Measurements from ENCODE around the gene CCDC97. TPM values are rescaled to one million over a fixed set of nuclear protein-coding genes. Genes with fewer than 3 reads are reported as not detected.

CCDC97 gene
- total RNA-seq, 1 experiment from 2014 or later: 39.4 TPM

DNA sequence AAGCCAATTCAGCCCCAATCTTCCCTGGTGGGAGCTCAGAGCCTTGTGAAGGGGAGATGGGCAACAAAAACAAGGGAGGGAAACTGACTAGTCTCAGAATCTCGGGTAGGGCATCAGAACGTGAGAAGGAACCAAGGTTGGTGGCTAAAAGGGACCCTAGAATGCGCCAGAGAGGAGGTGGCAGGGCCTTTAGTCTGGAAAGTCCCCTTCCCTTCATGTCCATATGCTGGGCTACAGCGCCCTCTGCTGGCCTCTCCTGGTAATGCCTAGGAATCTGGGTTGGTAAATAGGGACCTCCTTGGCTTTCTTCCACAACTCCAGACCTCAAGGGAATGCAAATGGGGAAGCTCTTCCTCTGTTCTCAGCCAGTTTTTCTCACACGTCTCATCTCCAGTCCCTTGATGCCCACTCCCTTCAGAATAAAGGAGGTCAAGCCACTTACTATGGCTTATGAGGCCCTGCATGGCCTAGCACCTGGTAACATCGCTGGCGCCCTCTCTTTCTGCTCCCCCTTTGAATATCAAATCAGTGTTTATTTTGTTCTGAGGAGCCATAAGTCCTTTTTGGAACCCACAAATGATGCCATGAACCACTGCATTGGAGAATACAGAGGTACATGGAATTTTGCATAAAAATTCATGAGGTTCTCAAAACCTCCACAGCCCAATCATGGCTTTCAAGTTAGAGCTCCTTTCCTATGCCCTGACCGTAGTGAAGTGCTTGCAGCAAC is 1.4 kb upstream of the CCDC97 start:
- H3K27me3 ChIP-seq (ENCODE audit: insufficient read depth, low read length): no peaks in the 10 kb centered on the region
- peaks cover 20 to 33% of the 10 kb centered on the region in 2 experiments for H3K4me1 Mint-ChIP-seq
- no peak overlapping the region for H3K9ac ChIP-seq (ENCODE audit: extremely low read depth, insufficient read length, low read length)
- peaks cover 0 to 3% of the 10 kb centered on the region in 2 experiments; a peak in 1 of 5 replicates for H3K9me3 Mint-ChIP-seq
- peak; percentile 93 for DNase-seq
- H3K4me1 ChIP-seq (ENCODE audit: insufficient read depth, low read length): no peaks in the 10 kb centered on the region
- TF ChIP-seq, protein P1, sequence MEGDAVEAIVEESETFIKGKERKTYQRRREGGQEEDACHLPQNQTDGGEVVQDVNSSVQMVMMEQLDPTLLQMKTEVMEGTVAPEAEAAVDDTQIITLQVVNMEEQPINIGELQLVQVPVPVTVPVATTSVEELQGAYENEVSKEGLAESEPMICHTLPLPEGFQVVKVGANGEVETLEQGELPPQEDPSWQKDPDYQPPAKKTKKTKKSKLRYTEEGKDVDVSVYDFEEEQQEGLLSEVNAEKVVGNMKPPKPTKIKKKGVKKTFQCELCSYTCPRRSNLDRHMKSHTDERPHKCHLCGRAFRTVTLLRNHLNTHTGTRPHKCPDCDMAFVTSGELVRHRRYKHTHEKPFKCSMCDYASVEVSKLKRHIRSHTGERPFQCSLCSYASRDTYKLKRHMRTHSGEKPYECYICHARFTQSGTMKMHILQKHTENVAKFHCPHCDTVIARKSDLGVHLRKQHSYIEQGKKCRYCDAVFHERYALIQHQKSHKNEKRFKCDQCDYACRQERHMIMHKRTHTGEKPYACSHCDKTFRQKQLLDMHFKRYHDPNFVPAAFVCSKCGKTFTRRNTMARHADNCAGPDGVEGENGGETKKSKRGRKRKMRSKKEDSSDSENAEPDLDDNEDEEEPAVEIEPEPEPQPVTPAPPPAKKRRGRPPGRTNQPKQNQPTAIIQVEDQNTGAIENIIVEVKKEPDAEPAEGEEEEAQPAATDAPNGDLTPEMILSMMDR (conservative IDR thresholded peaks at IDR 0.05): peak; percentile 98
- no peak overlapping the region for H4K8ac ChIP-seq (replicated peaks; ENCODE audit: insufficient read length, low read depth, low read length)
- H2BK5ac ChIP-seq (ENCODE audit: insufficient read length, low read length): no peak overlapping the region
- no peak overlapping the region for H3K4ac ChIP-seq (ENCODE audit: low read depth, low read length)
- no peak overlapping the region for H4K5ac ChIP-seq (ENCODE audit: insufficient read length, low read depth, low read length)
- H2BK120ac ChIP-seq (ENCODE audit: low read depth, low read length, poor library complexity, severe bottlenecking): no peak overlapping the region
- H2BK15ac ChIP-seq (ENCODE audit: low read depth, low read length): no peak overlapping the region
- peak overlapping the region; percentile 92 for H3K4me2 ChIP-seq (ENCODE audit: insufficient read depth, insufficient read length, low read length)
- no peak overlapping the region for H3T11ph ChIP-seq (ENCODE audit: low read length)
- peaks cover 40 to 60% (median 58%) of the 10 kb centered on the region in 3 experiments; a peak in 6 of 7 replicates for H3K36me3 Mint-ChIP-seq (ENCODE audit: insufficient read depth in 1 of 3, low read depth in 3 of 3)
- H3K18ac ChIP-seq (ENCODE audit: insufficient read length, low read depth, low read length): no peak overlapping the region
- no peak overlapping the region for H3K14ac ChIP-seq (ENCODE audit: insufficient read depth, low read length)
- H2BK12ac ChIP-seq (ENCODE audit: insufficient read length, low read depth, low read length): no peak overlapping the region
- H3K9me3 ChIP-seq (ENCODE audit: control insufficient read depth, low read depth, low read length): no peaks in the 10 kb centered on the region
- no peaks in the 10 kb centered on the region for H3K79me1 ChIP-seq (ENCODE audit: insufficient read depth, low read depth, low read length, poor library complexity, severe bottlenecking)
- H3K27ac ChIP-seq (ENCODE audit: insufficient read length, low read depth, low read length): no peak overlapping the region
- no peaks in the 10 kb centered on the region for H3K79me2 ChIP-seq (ENCODE audit: insufficient read depth, low read length)
- whole genome bisulfite sequencing (ENCODE audit: extremely low coverage, insufficient read length, low lambda C conversion rate): no CpG with 5 or more reads among the region's 8 CpGs
- no peak overlapping the region for H2BK20ac ChIP-seq (ENCODE audit: low read depth, low read length, poor library complexity, severe bottlenecking)
- no peak overlapping the region for H2AFZ ChIP-seq (ENCODE audit: low read length)
- H2AK5ac ChIP-seq (ENCODE audit: insufficient read length, low read length): no peak overlapping the region
- H4K91ac ChIP-seq (ENCODE audit: insufficient read length, low read depth, low read length): no peak overlapping the region
- peaks cover 1% of the 10 kb centered on the region; the same call in 1 of the 2 replicates for H3K27me3 Mint-ChIP-seq (ENCODE audit: low read depth)
- H3K23me2 ChIP-seq (ENCODE audit: insufficient read length, low read depth, low read length, poor library complexity, severe bottlenecking): peaks cover 12% of the 10 kb centered on the region
- H3K23ac ChIP-seq (ENCODE audit: insufficient read length, low read depth, low read length): no peak overlapping the region
- peaks cover 2% of the 10 kb centered on the region for H4K20me1 ChIP-seq (ENCODE audit: control insufficient read depth, insufficient read depth, insufficient read length)
- H3K27ac Mint-ChIP-seq: peak overlapping the region; percentile 89 to 96 (median 95)
- peak overlapping the region; percentile 92 to 98 for H3K4me3 Mint-ChIP-seq
- H3K56ac ChIP-seq (ENCODE audit: insufficient read length, low read depth, low read length): no peak overlapping the region

Data from H9 (cell line).